ENCODE data around the gene INVS.
"Not testable (repeated sequence)": the region's sequence is repeated elsewhere in the genome, so short reads cannot be mapped to it uniquely, and the experiment has no call there.

The INVS gene

GRCh38 chr9:100058699-100059579 lies 40.1 kb upstream of the INVS start:
- TF ChIP-seq CTCF (IDR thresholded peaks at IDR 0.05; ENCODE audit: unreplicated experiment in 3 of 3) = no peak
- Mint-ChIP-seq H3K27ac (no peak overlapping the region), H3K36me3 (ENCODE audit: low read depth) (peaks cover 19% of the 10 kb centered on the region), H3K9me3 (no peaks in the 10 kb centered on the region), H3K27me3 (ENCODE audit: low read depth) (no peaks in the 10 kb centered on the region), H3K4me3 (no peak overlapping the region), H3K4me1 (peaks cover 10% of the 10 kb centered on the region)

- H3K27me3 Mint-ChIP-seq (ENCODE audit: low read depth); H3K27ac Mint-ChIP-seq; H3K9me3 Mint-ChIP-seq; H3K4me3 Mint-ChIP-seq: not testable (repeated sequence)
- Mint-ChIP-seq H3K36me3 (ENCODE audit: low read depth) (peaks cover 21% of the 10 kb centered on the region), H3K4me1 (peaks cover 10% of the 10 kb centered on the region)
These were observed 36.4 kb upstream of the INVS start for GRCh38 chr9:100062683-100063082.

GRCh38 chr9:100063185-100063584 lies 35.9 kb upstream of the INVS start:
- Mint-ChIP-seq H3K4me1 (peaks cover 10% of the 10 kb centered on the region), H3K9me3 (peaks cover 8% of the 10 kb centered on the region), H3K27me3 (ENCODE audit: low read depth) (no peaks in the 10 kb centered on the region), H3K36me3 (ENCODE audit: low read depth) (peaks cover 20% of the 10 kb centered on the region), H3K4me3 (no peak overlapping the region), H3K27ac (peak overlapping the region in 1 of 3 experiments; percentile 4)
- no peak for TF ChIP-seq CTCF (IDR thresholded peaks at IDR 0.05; ENCODE audit: unreplicated experiment in 3 of 3)

GRCh38 chr9:100064872-100065581 lies 34.0 kb upstream of the INVS start:
- no peak for TF ChIP-seq CTCF (IDR thresholded peaks at IDR 0.05; ENCODE audit: unreplicated experiment in 3 of 3)
- Mint-ChIP-seq H3K27me3 (ENCODE audit: low read depth) (no peaks in the 10 kb centered on the region), H3K4me1 (peaks cover 10% of the 10 kb centered on the region), H3K9me3 (peaks cover 8% of the 10 kb centered on the region), H3K36me3 (ENCODE audit: low read depth) (peaks cover 20% of the 10 kb centered on the region), H3K4me3 (no peak overlapping the region), H3K27ac (no peak overlapping the region)

GRCh38 chr9:100066539-100066938 lies 32.5 kb upstream of the INVS start:
- no peak for TF ChIP-seq CTCF (IDR thresholded peaks at IDR 0.05; ENCODE audit: unreplicated experiment in 3 of 3)
- Mint-ChIP-seq H3K4me3 (no peak overlapping the region), H3K27me3 (ENCODE audit: low read depth) (no peaks in the 10 kb centered on the region), H3K9me3 (peaks cover 8% of the 10 kb centered on the region), H3K36me3 (ENCODE audit: low read depth) (peaks cover 26% of the 10 kb centered on the region), H3K27ac (no peak overlapping the region), H3K4me1 (peaks cover 16% of the 10 kb centered on the region)

- peaks cover 30% of the 10 kb centered on the region for H3K36me3 Mint-ChIP-seq (ENCODE audit: low read depth)
- H3K4me3 Mint-ChIP-seq; H3K9me3 Mint-ChIP-seq; H3K27me3 Mint-ChIP-seq (ENCODE audit: low read depth); H3K27ac Mint-ChIP-seq: not testable (repeated sequence)
- H3K4me1 Mint-ChIP-seq = peaks cover 15% of the 10 kb centered on the region
These were observed 31.1 kb upstream of the INVS start for GRCh38 chr9:100067990-100068389.

GRCh38 chr9:100069068-100069467 lies 30.0 kb upstream of the INVS start:
- not testable (repeated sequence) for H3K9me3 Mint-ChIP-seq; H3K4me3 Mint-ChIP-seq; H3K27ac Mint-ChIP-seq; H3K4me1 Mint-ChIP-seq; H3K27me3 Mint-ChIP-seq (ENCODE audit: low read depth)
- peaks cover 30% of the 10 kb centered on the region for H3K36me3 Mint-ChIP-seq (ENCODE audit: low read depth)
